DOHH2 (cell line): ENCODE data around the gene SNX24.

Experiments
- H3F3A ChIP-seq: fragments of 200-600 bp; sonication (generic), shearing (Covaris generic); 2 replicates; pipeline ENCODE4 v1.6.0; 2016; ENCODE audit warnings: antibody characterized with exemption, mild to moderate bottlenecking; ENCODE audit not compliant: control insufficient read depth, insufficient read depth
- H3K27ac ChIP-seq: fragments of 200-600 bp; sonication (generic); 2 replicates; pipeline ENCODE4 v1.5.1; 2014; ENCODE audit warnings: low read depth, mild to moderate bottlenecking, low read length, moderate library complexity
- H3K27me3 ChIP-seq: fragments of 200-600 bp; sonication (generic); 2 replicates; pipeline ENCODE4 v1.6.1; 2014; ENCODE audit warnings: mild to moderate bottlenecking, low read length, mixed read lengths; ENCODE audit not compliant: control insufficient read depth
- H3K36me3 ChIP-seq: fragments of 200-600 bp; sonication (generic); 2 replicates; pipeline ENCODE4 v1.6.1; 2014; ENCODE audit warnings: mild to moderate bottlenecking, low read length, moderate library complexity, mixed read lengths; ENCODE audit not compliant: control insufficient read depth
- H3K4me1 ChIP-seq: fragments of 200-600 bp; sonication (generic); 2 replicates; pipeline ENCODE4 v1.6.1; 2014; ENCODE audit warnings: mild to moderate bottlenecking, low read length, mixed read lengths; ENCODE audit not compliant: control insufficient read depth
- H3K4me2 ChIP-seq: fragments of 200-600 bp; sonication (generic); 2 replicates; pipeline ENCODE4 v1.6.0; 2014; ENCODE audit warnings: mild to moderate bottlenecking, low read length, moderate library complexity
- H3K4me3 ChIP-seq: fragments of 200-600 bp; sonication (generic); 2 replicates; pipeline ENCODE4 v1.5.1; 2014; ENCODE audit warnings: mild to moderate bottlenecking, low read length, mixed read lengths
- H3K79me2 ChIP-seq: fragments of 200-600 bp; sonication (generic); 2 replicates; pipeline ENCODE4 v1.6.1; 2014; ENCODE audit warnings: mild to moderate bottlenecking, low read length, mixed read lengths; ENCODE audit not compliant: control insufficient read depth
- H3K9me2 ChIP-seq: fragments of 200-600 bp; sonication (generic); replicated peaks from 2 replicates; pipeline ENCODE4 v1.6.1; 2014; ENCODE audit warnings: mild to moderate bottlenecking, low read length, mixed read lengths; ENCODE audit not compliant: control insufficient read depth
- H3K9me3 ChIP-seq: fragments of 200-600 bp; sonication (generic); 2 replicates; pipeline ENCODE4 v1.6.1; 2014; ENCODE audit warnings: antibody characterized with exemption, low read length, mixed read lengths; ENCODE audit not compliant: control insufficient read depth, insufficient read depth
- H4K20me1 ChIP-seq: fragments of 200-600 bp; sonication (generic); 2 replicates; pipeline ENCODE4 v1.6.0; 2014; ENCODE audit warnings: low read depth, mild to moderate bottlenecking, antibody characterized with exemption, low read length, moderate library complexity; ENCODE audit not compliant: control insufficient read depth, insufficient read depth
- CTCF ChIP-seq: fragments of 200-600 bp; sonication (generic); IDR thresholded peaks from one replicate; pipeline ENCODE4 v1.5.1; 2014; ENCODE audit warnings: antibody characterized with exemption, mild to moderate bottlenecking, low read depth, low read length; ENCODE audit not compliant: poor library complexity, severe bottlenecking
- EZH2phosphoT487 ChIP-seq: fragments of 200-600 bp; sonication (generic); IDR thresholded peaks from 2 replicates; pipeline ENCODE4 v1.6.1; 2017; ENCODE audit warnings: borderline replicate concordance, mild to moderate bottlenecking, antibody characterized with exemption, low read length, moderate library complexity, mixed read lengths

The SNX24 gene

DNA sequence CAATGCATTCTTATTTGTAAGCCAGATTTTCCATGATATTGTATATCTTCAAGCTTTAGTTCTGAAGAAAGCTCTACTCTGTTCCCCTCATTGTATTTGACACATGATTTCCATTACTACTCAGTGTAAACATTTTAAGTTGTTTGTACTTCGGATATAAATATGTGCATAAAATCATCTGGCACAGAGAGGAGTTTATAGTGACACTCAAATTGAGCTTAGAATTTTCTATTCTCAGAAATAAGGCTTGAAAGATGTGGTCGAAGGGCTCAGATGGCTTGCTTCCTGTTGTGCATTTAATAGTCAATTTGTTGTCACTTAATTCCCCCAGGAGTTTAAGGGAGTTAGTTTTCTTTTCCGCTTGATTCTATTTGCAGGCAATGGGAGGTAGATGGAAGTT, 102.4 kb downstream of the SNX24 start:
- Histone ChIP-seq H3K4me3 (no peak overlapping the region), H3K4me2 (no peak overlapping the region), H3K79me2 (no peaks in the 10 kb centered on the region), H3K27me3 (no peaks in the 10 kb centered on the region), H3K9me2 (no peaks in the 10 kb centered on the region), H3K4me1 (no peaks in the 10 kb centered on the region), H3K9me3 (no peaks in the 10 kb centered on the region), H4K20me1 (no peaks in the 10 kb centered on the region), H3K36me3 (no peaks in the 10 kb centered on the region), H3F3A (no peaks in the 10 kb centered on the region), H3K27ac (no peak overlapping the region)
- TF ChIP-seq EZH2phosphoT487: no peak
- TF ChIP-seq CTCF: no peak

DNA sequence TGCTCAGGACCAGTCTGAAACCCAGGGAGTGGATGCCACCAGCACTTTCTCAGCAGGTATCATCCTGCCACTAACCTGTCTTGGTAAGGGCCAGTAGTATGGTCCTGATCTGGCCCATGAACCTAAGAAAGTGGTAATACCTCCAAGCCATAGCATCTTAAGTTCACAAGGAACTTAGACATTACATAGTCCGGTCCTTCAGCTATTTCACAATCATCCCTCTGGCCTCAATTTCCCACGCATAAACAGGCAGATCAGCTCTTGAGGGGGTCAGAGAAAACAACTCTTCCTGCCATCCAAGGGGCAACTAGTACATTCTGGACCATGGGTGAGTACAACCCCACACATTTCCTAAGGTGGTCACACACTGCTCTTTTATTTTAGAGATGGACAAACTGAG, 102.9 kb downstream of the SNX24 start:
- H3K27ac ChIP-seq: no peak overlapping the region
- no peaks in the 10 kb centered on the region for H3K9me2 ChIP-seq
- no peaks in the 10 kb centered on the region for H3F3A ChIP-seq
- H3K9me3 ChIP-seq: no peaks in the 10 kb centered on the region
- TF ChIP-seq EZH2phosphoT487 (no peak), CTCF (no peak)
- no peak overlapping the region for H3K4me2 ChIP-seq
- H4K20me1 ChIP-seq: no peaks in the 10 kb centered on the region
- H3K79me2 ChIP-seq: no peaks in the 10 kb centered on the region
- no peaks in the 10 kb centered on the region for H3K4me1 ChIP-seq
- H3K36me3 ChIP-seq: no peaks in the 10 kb centered on the region
- H3K4me3 ChIP-seq: no peak overlapping the region
- no peaks in the 10 kb centered on the region for H3K27me3 ChIP-seq

- TF ChIP-seq EZH2phosphoT487 (no peak), CTCF (no peak)
Measured at GRCh38 chr5:122951658-122952057, 106.2 kb downstream of the SNX24 start.

DNA sequence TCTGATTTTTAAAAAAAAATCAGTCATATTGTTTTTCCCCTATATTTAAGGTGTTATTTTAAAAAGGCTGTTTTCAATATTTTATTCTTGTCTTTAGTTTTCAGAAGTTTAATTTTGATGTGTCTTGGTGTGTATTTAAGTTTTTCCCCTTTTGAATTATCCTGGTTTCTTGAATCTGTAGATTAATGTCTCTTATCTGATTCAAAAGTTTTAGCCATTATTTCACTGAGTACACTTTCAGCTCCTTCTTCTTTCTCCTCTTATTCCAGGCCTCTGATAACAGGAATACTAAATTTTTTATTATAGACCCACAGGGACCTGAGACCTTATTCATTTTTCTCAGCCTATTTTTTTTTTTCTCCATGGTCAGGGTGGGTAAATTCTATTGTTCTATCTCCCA, 109.3 kb downstream of the SNX24 start:
- H3K27ac ChIP-seq: no peak overlapping the region

More at GRCh38 chr5:122951658-122952057, 106.2 kb downstream of the SNX24 start:
- no peak overlapping the region for H3K4me3 ChIP-seq
- no peak overlapping the region for H3K4me2 ChIP-seq
- H3K79me2 ChIP-seq: no peaks in the 10 kb centered on the region
- no peak overlapping the region for H3K27ac ChIP-seq
- no peaks in the 10 kb centered on the region for H3K4me1 ChIP-seq
- no peaks in the 10 kb centered on the region for H3K9me2 ChIP-seq
- H3K9me3 ChIP-seq: no peaks in the 10 kb centered on the region
- no peaks in the 10 kb centered on the region for H4K20me1 ChIP-seq
- no peaks in the 10 kb centered on the region for H3K27me3 ChIP-seq
- no peaks in the 10 kb centered on the region for H3K36me3 ChIP-seq
- H3F3A ChIP-seq: no peaks in the 10 kb centered on the region

More for the DNA sequence above, 109.3 kb downstream of the SNX24 start:
- no peaks in the 10 kb centered on the region for H3K27me3 ChIP-seq
- no peaks in the 10 kb centered on the region for H3K36me3 ChIP-seq
- H3K4me2 ChIP-seq: no peak overlapping the region
- no peaks in the 10 kb centered on the region for H3K79me2 ChIP-seq
- H4K20me1 ChIP-seq: no peaks in the 10 kb centered on the region
- no peak for TF ChIP-seq EZH2phosphoT487
- TF ChIP-seq CTCF: no peak
- no peaks in the 10 kb centered on the region for H3K4me1 ChIP-seq
- no peaks in the 10 kb centered on the region for H3F3A ChIP-seq
- H3K9me3 ChIP-seq: no peaks in the 10 kb centered on the region
- H3K4me3 ChIP-seq: no peak overlapping the region
- H3K9me2 ChIP-seq: no peaks in the 10 kb centered on the region
